Panc1 (cell line): ENCODE results near the gene NFE2L3.
A peak's percentile ranks its signal among the peaks of the same experiment; 100 is the strongest.

Experiments used
- SIN3A ChIP-seq: IDR thresholded peaks from 2 replicates; pipeline ENCODE4 v1.6.1; 2012; ENCODE audit warnings: low read depth, mild to moderate bottlenecking, low read length, moderate library complexity, borderline replicate concordance; ENCODE audit not compliant: insufficient read depth
- TF ChIP-seq, protein P1 (sequence below): fragments of 450-650 bp; IDR thresholded peaks from 2 replicates; pipeline ENCODE4 v1.5.1; 2017; ENCODE audit warnings: mild to moderate bottlenecking

DNA sequence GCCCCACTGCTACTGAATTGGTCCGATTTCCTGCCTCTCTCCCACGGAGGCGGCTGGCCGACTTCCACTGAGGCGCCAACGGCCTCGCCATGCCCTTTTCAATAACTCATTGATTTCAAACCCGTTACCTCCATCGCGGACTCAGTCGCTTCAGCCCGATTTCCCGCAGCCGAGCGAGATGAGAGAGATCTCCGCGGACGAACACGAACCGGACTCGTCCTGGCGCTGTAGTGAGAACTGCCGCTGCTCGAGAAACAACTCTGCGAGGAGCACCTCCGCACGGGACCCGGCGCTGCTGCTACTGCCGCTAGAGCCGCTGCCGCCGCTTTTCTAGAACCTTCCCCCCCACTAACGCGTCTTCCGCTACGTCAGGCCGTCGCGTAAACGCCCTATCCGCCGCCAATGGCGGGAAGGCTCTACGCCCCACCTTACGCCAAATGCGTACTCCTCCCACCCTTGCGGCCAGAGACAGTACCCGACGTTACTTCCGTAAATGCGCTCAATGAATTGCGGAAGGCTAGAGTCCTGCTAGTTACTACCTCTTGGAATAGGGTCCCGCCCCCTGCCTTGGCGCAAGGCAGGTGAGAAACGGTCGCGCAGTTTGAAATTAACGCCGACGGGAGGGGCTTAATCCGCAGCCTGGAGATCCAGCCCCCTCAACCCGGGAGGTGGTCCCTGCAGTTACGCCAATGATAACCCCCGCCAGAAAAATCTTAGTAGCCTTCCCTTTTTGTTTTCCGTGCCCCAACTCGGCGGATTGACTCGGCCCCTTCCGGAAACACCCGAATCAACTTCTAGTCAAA lies 48.6 kb downstream of the NFE2L3 start, which contains the start of gene HNRNPA2B1:
- TF ChIP-seq, protein P1, sequence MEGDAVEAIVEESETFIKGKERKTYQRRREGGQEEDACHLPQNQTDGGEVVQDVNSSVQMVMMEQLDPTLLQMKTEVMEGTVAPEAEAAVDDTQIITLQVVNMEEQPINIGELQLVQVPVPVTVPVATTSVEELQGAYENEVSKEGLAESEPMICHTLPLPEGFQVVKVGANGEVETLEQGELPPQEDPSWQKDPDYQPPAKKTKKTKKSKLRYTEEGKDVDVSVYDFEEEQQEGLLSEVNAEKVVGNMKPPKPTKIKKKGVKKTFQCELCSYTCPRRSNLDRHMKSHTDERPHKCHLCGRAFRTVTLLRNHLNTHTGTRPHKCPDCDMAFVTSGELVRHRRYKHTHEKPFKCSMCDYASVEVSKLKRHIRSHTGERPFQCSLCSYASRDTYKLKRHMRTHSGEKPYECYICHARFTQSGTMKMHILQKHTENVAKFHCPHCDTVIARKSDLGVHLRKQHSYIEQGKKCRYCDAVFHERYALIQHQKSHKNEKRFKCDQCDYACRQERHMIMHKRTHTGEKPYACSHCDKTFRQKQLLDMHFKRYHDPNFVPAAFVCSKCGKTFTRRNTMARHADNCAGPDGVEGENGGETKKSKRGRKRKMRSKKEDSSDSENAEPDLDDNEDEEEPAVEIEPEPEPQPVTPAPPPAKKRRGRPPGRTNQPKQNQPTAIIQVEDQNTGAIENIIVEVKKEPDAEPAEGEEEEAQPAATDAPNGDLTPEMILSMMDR: no peak
- TF ChIP-seq SIN3A: peak; percentile 93
